SU-DHL-6 (cell line): Measurements from ENCODE around the gene ENOX1.

ENCODE experiments used
- EZH2phosphoT487 ChIP-seq: fragments of 200-600 bp; sonication (generic), shearing (Covaris generic); conservative IDR thresholded peaks from 2 replicates; pipeline ENCODE4 v1.6.1; 2018; ENCODE audit warnings: mild to moderate bottlenecking, antibody characterized with exemption, low read length, moderate library complexity, mixed read lengths
- TF ChIP-seq, protein P1 (sequence below): fragments of 200-600 bp; sonication (generic); IDR thresholded peaks from one replicate; pipeline ENCODE4 v1.5.1; 2017; ENCODE audit warnings: antibody characterized with exemption, mild to moderate bottlenecking, low read length, moderate library complexity; ENCODE audit not compliant: insufficient read depth, poor library complexity, severe bottlenecking

GRCh38 chr13:43652760-43653159, 134.0 kb downstream of the ENOX1 start:
- TF ChIP-seq, protein P1, sequence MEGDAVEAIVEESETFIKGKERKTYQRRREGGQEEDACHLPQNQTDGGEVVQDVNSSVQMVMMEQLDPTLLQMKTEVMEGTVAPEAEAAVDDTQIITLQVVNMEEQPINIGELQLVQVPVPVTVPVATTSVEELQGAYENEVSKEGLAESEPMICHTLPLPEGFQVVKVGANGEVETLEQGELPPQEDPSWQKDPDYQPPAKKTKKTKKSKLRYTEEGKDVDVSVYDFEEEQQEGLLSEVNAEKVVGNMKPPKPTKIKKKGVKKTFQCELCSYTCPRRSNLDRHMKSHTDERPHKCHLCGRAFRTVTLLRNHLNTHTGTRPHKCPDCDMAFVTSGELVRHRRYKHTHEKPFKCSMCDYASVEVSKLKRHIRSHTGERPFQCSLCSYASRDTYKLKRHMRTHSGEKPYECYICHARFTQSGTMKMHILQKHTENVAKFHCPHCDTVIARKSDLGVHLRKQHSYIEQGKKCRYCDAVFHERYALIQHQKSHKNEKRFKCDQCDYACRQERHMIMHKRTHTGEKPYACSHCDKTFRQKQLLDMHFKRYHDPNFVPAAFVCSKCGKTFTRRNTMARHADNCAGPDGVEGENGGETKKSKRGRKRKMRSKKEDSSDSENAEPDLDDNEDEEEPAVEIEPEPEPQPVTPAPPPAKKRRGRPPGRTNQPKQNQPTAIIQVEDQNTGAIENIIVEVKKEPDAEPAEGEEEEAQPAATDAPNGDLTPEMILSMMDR = no peak
- TF ChIP-seq EZH2phosphoT487 = no peak
